Vagina (tissue), 2 donors: ENCODE data around the gene AP1B1. TPM values are rescaled to one million over a fixed set of nuclear protein-coding genes. Genes with fewer than 3 reads are reported as not detected.

ENCODE experiments used
- DNase-seq, 2 donors: peaks; one replicate each; pipeline ENCODE4 v3.0.0-alpha.2; 2017; ENCODE audit errors: extremely low spot score in 2 of 2
- H3K27ac ChIP-seq: fragments of 200-600 bp; sonication (generic); one replicate; pipeline ENCODE4 v1.5.1; 2019
- H3K27me3 ChIP-seq: fragments of 200-600 bp; sonication (generic); one replicate; pipeline ENCODE4 v1.5.1; 2019
- H3K36me3 ChIP-seq, 2 donors: fragments of 200-600 bp; sonication (generic); one replicate each; pipeline ENCODE4 v1.5.1; 2017 to 2019
- H3K4me1 ChIP-seq: fragments of 200-600 bp; sonication (generic); one replicate; pipeline ENCODE4 v1.5.1; 2019
- H3K4me3 ChIP-seq, 2 donors: fragments of 200-600 bp; sonication (generic); 1 replicate in 1 of 2; 2 replicates in 1 of 2; pipeline ENCODE4 v1.5.1; 2016 to 2019
- H3K9me3 ChIP-seq: fragments of 200-600 bp; sonication (generic); one replicate; pipeline ENCODE4 v1.5.1; 2019
- POLR2A ChIP-seq, 2 donors: fragments of 450-650 bp; IDR thresholded peaks; one replicate each; pipeline ENCODE4 v1.6.1; 2017; ENCODE audit warnings: antibody characterized with exemption in 2 of 2, mild to moderate bottlenecking in 2 of 2, moderate library complexity in 2 of 2
- POLR2AphosphoS5 ChIP-seq, 2 donors: sonication (generic); formaldehyde crosslinking; IDR thresholded peaks; one replicate each; pipeline ENCODE4 v1.9.0; 2017; ENCODE audit warnings: antibody characterized with exemption in 2 of 2, mild to moderate bottlenecking in 2 of 2, low read depth in 1 of 2; ENCODE audit not compliant: insufficient read depth in 1 of 2
- intact Hi-C: fragments of 100-400 bp; cut with DNase I; formaldehyde crosslinking; loops from one replicate; pipeline ENCODE4 v1.15.1; 2023
- total RNA-seq: library from RNA; depleted of rRNA; stranded (reverse); fragments of >200 nt; gene quantifications from one replicate; pipeline ENCODE4 v1.2.3, GENCODE V29; 2016
- TF ChIP-seq, protein P1 (sequence below), 3 experiments: fragments of 450-650 bp in 2 of 3; fragments of 200-600 bp in 1 of 3; sonication (generic) in 1 of 3; IDR thresholded peaks; one replicate each; pipeline ENCODE4 v1.5.1; 2017 to 2019; ENCODE audit warnings: antibody characterized with exemption in 3 of 3, mild to moderate bottlenecking in 2 of 3, moderate library complexity in 2 of 3

The AP1B1 gene
- total RNA-seq, 1 donor from 2014 or later = 60.9 TPM

DNA sequence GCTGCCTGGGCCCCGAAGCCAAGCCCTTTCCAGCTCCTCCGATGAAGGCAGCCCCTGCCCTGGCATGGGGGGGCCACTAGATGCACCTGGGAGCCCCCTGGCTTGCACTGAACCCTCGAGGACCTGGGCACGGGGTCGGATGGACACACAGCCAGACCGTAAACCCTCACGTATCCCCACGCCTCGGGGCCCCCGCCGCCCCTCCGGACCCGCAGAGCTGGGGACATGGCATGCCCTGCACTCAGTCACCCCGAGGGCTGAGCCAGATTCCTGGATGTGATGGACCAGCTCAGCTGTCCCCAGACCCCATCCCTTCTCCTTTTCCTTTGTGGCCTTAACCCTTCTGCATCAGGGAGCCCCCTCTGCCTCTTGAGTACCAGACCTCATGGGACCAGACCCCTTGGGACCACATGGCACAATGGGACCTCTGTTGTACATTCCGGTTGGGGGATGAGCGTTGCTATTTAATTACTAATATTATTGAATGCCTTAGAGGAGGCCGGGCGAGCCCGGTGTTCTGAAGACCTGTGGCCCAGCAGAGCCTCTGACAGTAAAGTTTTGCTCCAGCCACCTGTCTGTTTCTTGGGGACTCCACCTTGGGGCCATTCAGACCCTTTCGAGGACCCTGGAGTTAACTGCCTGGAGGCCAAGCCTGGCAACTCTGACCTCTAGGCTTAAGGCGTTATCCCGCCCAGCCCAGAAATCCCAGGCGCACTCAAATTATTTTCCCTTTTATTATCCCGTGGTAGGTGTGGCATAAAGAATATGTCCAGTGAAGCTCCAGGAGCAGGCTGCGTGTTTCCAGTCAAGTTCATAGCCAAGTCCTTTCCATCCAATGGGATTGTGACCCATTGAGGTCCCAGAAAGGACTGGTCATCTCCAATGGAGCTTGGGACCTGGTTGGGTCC, 75.9 kb downstream of the AP1B1 start:
- Histone ChIP-seq H3K36me3 (no peaks in the 10 kb centered on the region), H3K4me1 (peaks cover 76% of the 10 kb centered on the region), H3K9me3 (no peaks in the 10 kb centered on the region), H3K27me3 (peaks cover 4% of the 10 kb centered on the region), H3K4me3 (no peak overlapping the region), H3K27ac (no peak overlapping the region)
- intact Hi-C loops = loop anchor here (10.0 kb wide), 1 partner anchor 72 kb away; the partner anchor contains the start of gene AP1B1
- no peak for DNase-seq
- no peak for TF ChIP-seq POLR2A (IDR thresholded peaks at IDR 0.05)
- no peak for TF ChIP-seq POLR2AphosphoS5 (IDR thresholded peaks at IDR 0.05; ENCODE audit: insufficient read depth in 1 of 2, low read depth in 1 of 2)
- TF ChIP-seq, protein P1, sequence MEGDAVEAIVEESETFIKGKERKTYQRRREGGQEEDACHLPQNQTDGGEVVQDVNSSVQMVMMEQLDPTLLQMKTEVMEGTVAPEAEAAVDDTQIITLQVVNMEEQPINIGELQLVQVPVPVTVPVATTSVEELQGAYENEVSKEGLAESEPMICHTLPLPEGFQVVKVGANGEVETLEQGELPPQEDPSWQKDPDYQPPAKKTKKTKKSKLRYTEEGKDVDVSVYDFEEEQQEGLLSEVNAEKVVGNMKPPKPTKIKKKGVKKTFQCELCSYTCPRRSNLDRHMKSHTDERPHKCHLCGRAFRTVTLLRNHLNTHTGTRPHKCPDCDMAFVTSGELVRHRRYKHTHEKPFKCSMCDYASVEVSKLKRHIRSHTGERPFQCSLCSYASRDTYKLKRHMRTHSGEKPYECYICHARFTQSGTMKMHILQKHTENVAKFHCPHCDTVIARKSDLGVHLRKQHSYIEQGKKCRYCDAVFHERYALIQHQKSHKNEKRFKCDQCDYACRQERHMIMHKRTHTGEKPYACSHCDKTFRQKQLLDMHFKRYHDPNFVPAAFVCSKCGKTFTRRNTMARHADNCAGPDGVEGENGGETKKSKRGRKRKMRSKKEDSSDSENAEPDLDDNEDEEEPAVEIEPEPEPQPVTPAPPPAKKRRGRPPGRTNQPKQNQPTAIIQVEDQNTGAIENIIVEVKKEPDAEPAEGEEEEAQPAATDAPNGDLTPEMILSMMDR (IDR thresholded peaks at IDR 0.05) = no peak

- peak overlapping the region; percentile 67 for H3K27ac ChIP-seq
- peaks cover 76% of the 10 kb centered on the region for H3K4me1 ChIP-seq
- H3K4me3 ChIP-seq = peak overlapping the region; percentile 16 to 25
- no peaks in the 10 kb centered on the region for H3K36me3 ChIP-seq
- no peak for DNase-seq
- H3K9me3 ChIP-seq = no peaks in the 10 kb centered on the region
- peaks cover 4% of the 10 kb centered on the region for H3K27me3 ChIP-seq
- intact Hi-C loops = loop anchor here (10.0 kb wide), 1 partner anchor 73 kb away; the partner anchor contains the start of gene AP1B1
- no peak for TF ChIP-seq POLR2AphosphoS5 (IDR thresholded peaks at IDR 0.05; ENCODE audit: insufficient read depth in 1 of 2, low read depth in 1 of 2)
- no peak for TF ChIP-seq POLR2A (IDR thresholded peaks at IDR 0.05)
- TF ChIP-seq, protein P1 (IDR thresholded peaks at IDR 0.05) = no peak
Measured at GRCh38 chr22:29311464-29312217, 76.7 kb downstream of the AP1B1 start.

GRCh38 chr22:29310863-29311339, 77.5 kb downstream of the AP1B1 start:
- Histone ChIP-seq H3K27me3 (peaks cover 4% of the 10 kb centered on the region), H3K9me3 (no peaks in the 10 kb centered on the region), H3K27ac (peak overlapping the region; percentile 67), H3K4me3 (peak overlapping the region; percentile 16 to 25), H3K4me1 (peaks cover 75% of the 10 kb centered on the region), H3K36me3 (no peaks in the 10 kb centered on the region)
- intact Hi-C loops = loop anchor here (10.0 kb wide), 1 partner anchor 74 kb away; the partner anchor contains the start of gene AP1B1
- TF ChIP-seq, protein P1 (IDR thresholded peaks at IDR 0.05) = no peak
- no peak for TF ChIP-seq POLR2A (IDR thresholded peaks at IDR 0.05)
- peak; percentile 84 for TF ChIP-seq POLR2AphosphoS5 (IDR thresholded peaks at IDR 0.05; ENCODE audit: insufficient read depth in 1 of 2, low read depth in 1 of 2)
- peak in 1 of 2 donors; percentile 96 for DNase-seq

DNA sequence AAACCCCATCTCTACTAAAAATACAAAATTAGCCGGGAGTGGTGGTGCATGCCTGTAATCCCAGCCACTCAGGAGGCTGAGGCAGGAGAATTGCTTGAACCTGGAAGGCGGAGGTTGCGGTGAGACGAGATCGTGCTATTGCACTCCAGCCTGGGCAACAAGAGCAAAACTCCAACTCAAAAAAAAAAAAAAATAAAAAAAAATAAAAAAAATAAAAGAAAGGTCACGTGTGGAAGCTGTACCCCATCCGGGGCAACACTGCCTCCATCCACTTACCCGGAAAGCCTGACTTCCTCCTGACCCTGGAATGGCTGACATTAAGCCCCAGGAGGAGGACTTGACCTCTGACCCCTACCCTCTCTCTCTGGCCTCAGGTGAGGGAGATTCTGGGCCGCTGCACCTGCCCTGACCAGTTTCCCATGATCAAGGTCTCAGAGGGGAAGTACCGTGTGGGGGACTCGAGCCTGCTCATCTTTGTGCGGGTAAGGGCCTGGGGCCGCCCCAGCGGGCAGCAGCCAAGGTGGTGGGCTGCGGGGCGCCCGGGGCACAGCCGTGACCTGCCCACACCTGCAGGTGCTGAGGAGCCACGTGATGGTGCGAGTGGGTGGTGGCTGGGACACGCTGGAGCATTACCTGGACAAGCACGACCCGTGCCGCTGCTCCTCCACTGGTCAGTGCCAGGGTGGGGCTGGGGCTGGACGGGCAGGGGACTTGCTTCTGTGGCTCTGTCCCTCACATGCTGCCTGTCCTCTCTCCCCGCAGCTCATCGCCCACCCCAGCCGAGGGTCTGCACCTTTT, 78.1 kb downstream of the AP1B1 start:
- H3K4me3 ChIP-seq = peak overlapping the region in 1 of 2 donors; percentile 25
- intact Hi-C loops = loop anchor here (10.0 kb wide), 1 partner anchor 75 kb away; the partner anchor contains the start of gene AP1B1
- peaks cover 70% of the 10 kb centered on the region for H3K4me1 ChIP-seq
- H3K36me3 ChIP-seq = no peaks in the 10 kb centered on the region
- DNase-seq = no peak
- peaks cover 4% of the 10 kb centered on the region for H3K27me3 ChIP-seq
- no peaks in the 10 kb centered on the region for H3K9me3 ChIP-seq
- TF ChIP-seq POLR2AphosphoS5 (IDR thresholded peaks at IDR 0.05; ENCODE audit: insufficient read depth in 1 of 2, low read depth in 1 of 2) (no peak), POLR2A (IDR thresholded peaks at IDR 0.05) (no peak)
- TF ChIP-seq, protein P1 (IDR thresholded peaks at IDR 0.05) = no peak
- peak overlapping the region; percentile 89 for H3K27ac ChIP-seq
